ENCODE data around the gene IFIT2.
"Not testable (repeated sequence)": the region's sequence is repeated elsewhere in the genome, so short reads cannot be mapped to it uniquely, and the experiment has no call there.

IFIT2 gene

GRCh38 chr10:89331487-89332122 is 29.8 kb downstream of the IFIT2 start:
- not testable (repeated sequence) for H3K27me3 ChIP-seq (ENCODE audit: control insufficient read depth, insufficient read depth, low read length)

GRCh38 chr10:89332123-89332633 is 30.3 kb downstream of the IFIT2 start:
- no peaks in the 10 kb centered on the region for H3K9me3 ChIP-seq (ENCODE audit: control insufficient read depth, low read depth, low read length)
- H3K9ac ChIP-seq (ENCODE audit: low read length) = no peak overlapping the region
- no peak overlapping the region for H3K4me3 ChIP-seq (ENCODE audit: low read length)
- H3K4me1 ChIP-seq (ENCODE audit: control insufficient read depth, low read depth, low read length) = peaks cover 40% of the 10 kb centered on the region
- peak overlapping the region; percentile 18 for H3K27ac ChIP-seq (ENCODE audit: low read length)
- no peaks in the 10 kb centered on the region for H3K27me3 ChIP-seq (ENCODE audit: control insufficient read depth, insufficient read depth, low read length)
- no peaks in the 10 kb centered on the region for H3K36me3 ChIP-seq (ENCODE audit: control insufficient read depth, low read depth, low read length)

More at GRCh38 chr10:89331487-89332122, 29.8 kb downstream of the IFIT2 start:
- H3K4me3 ChIP-seq (ENCODE audit: low read length); H3K9me3 ChIP-seq (ENCODE audit: control insufficient read depth, low read depth, low read length); H3K36me3 ChIP-seq (ENCODE audit: control insufficient read depth, low read depth, low read length); H3K9ac ChIP-seq (ENCODE audit: low read length); H3K27ac ChIP-seq (ENCODE audit: low read length): not testable (repeated sequence)
- peaks cover 40% of the 10 kb centered on the region for H3K4me1 ChIP-seq (ENCODE audit: control insufficient read depth, low read depth, low read length)

- Histone ChIP-seq H3K27ac (ENCODE audit: low read length) (no peak overlapping the region), H3K36me3 (ENCODE audit: control insufficient read depth, low read depth, low read length) (no peaks in the 10 kb centered on the region), H3K4me1 (ENCODE audit: control insufficient read depth, low read depth, low read length) (peaks cover 21% of the 10 kb centered on the region), H3K4me3 (ENCODE audit: low read length) (no peak overlapping the region), H3K9me3 (ENCODE audit: control insufficient read depth, low read depth, low read length) (no peaks in the 10 kb centered on the region), H3K27me3 (ENCODE audit: control insufficient read depth, insufficient read depth, low read length) (no peaks in the 10 kb centered on the region), H3K9ac (ENCODE audit: low read length) (no peak overlapping the region)
Measured at GRCh38 chr10:89335226-89335625, 33.4 kb downstream of the IFIT2 start.

- H3K4me3 ChIP-seq (ENCODE audit: low read length) = no peak overlapping the region
- H3K4me1 ChIP-seq (ENCODE audit: control insufficient read depth, low read depth, low read length) = peaks cover 21% of the 10 kb centered on the region
- H3K9ac ChIP-seq (ENCODE audit: low read length) = no peak overlapping the region
- no peaks in the 10 kb centered on the region for H3K9me3 ChIP-seq (ENCODE audit: control insufficient read depth, low read depth, low read length)
- H3K36me3 ChIP-seq (ENCODE audit: control insufficient read depth, low read depth, low read length) = no peaks in the 10 kb centered on the region
- no peaks in the 10 kb centered on the region for H3K27me3 ChIP-seq (ENCODE audit: control insufficient read depth, insufficient read depth, low read length)
- no peak overlapping the region for H3K27ac ChIP-seq (ENCODE audit: low read length)
Measured at GRCh38 chr10:89336241-89336640, 34.4 kb downstream of the IFIT2 start.

- Histone ChIP-seq H3K27me3 (ENCODE audit: control insufficient read depth, insufficient read depth, low read length) (no peaks in the 10 kb centered on the region), H3K4me3 (ENCODE audit: low read length) (no peak overlapping the region), H3K36me3 (ENCODE audit: control insufficient read depth, low read depth, low read length) (no peaks in the 10 kb centered on the region), H3K27ac (ENCODE audit: low read length) (no peak overlapping the region), H3K4me1 (ENCODE audit: control insufficient read depth, low read depth, low read length) (peaks cover 17% of the 10 kb centered on the region), H3K9me3 (ENCODE audit: control insufficient read depth, low read depth, low read length) (no peaks in the 10 kb centered on the region), H3K9ac (ENCODE audit: low read length) (no peak overlapping the region)
Measured at GRCh38 chr10:89337484-89337883, 35.6 kb downstream of the IFIT2 start.

GRCh38 chr10:89338713-89339112 is 36.9 kb downstream of the IFIT2 start:
- no peaks in the 10 kb centered on the region for H3K27me3 ChIP-seq (ENCODE audit: control insufficient read depth, insufficient read depth, low read length)
- no peak overlapping the region for H3K27ac ChIP-seq (ENCODE audit: low read length)
- no peaks in the 10 kb centered on the region for H3K36me3 ChIP-seq (ENCODE audit: control insufficient read depth, low read depth, low read length)
- no peak overlapping the region for H3K4me3 ChIP-seq (ENCODE audit: low read length)
- H3K9me3 ChIP-seq (ENCODE audit: control insufficient read depth, low read depth, low read length) = no peaks in the 10 kb centered on the region
- no peak overlapping the region for H3K9ac ChIP-seq (ENCODE audit: low read length)
- H3K4me1 ChIP-seq (ENCODE audit: control insufficient read depth, low read depth, low read length) = peaks cover 13% of the 10 kb centered on the region

- Histone ChIP-seq H3K27me3 (ENCODE audit: control insufficient read depth, insufficient read depth, low read length) (no peaks in the 10 kb centered on the region), H3K4me3 (ENCODE audit: low read length) (no peak overlapping the region), H3K9ac (ENCODE audit: low read length) (no peak overlapping the region), H3K4me1 (ENCODE audit: control insufficient read depth, low read depth, low read length) (peaks cover 12% of the 10 kb centered on the region), H3K27ac (ENCODE audit: low read length) (no peak overlapping the region), H3K9me3 (ENCODE audit: control insufficient read depth, low read depth, low read length) (no peaks in the 10 kb centered on the region), H3K36me3 (ENCODE audit: control insufficient read depth, low read depth, low read length) (no peaks in the 10 kb centered on the region)
Measured at GRCh38 chr10:89339875-89340274, 38.0 kb downstream of the IFIT2 start.

GRCh38 chr10:89341649-89342048 is 39.8 kb downstream of the IFIT2 start:
- no peaks in the 10 kb centered on the region for H3K36me3 ChIP-seq (ENCODE audit: control insufficient read depth, low read depth, low read length)
- no peak overlapping the region for H3K4me3 ChIP-seq (ENCODE audit: low read length)
- H3K9ac ChIP-seq (ENCODE audit: low read length) = no peak overlapping the region
- no peaks in the 10 kb centered on the region for H3K9me3 ChIP-seq (ENCODE audit: control insufficient read depth, low read depth, low read length)
- no peaks in the 10 kb centered on the region for H3K27me3 ChIP-seq (ENCODE audit: control insufficient read depth, insufficient read depth, low read length)
- H3K4me1 ChIP-seq (ENCODE audit: control insufficient read depth, low read depth, low read length) = peaks cover 24% of the 10 kb centered on the region
- no peak overlapping the region for H3K27ac ChIP-seq (ENCODE audit: low read length)

GRCh38 chr10:89342206-89342958 is 40.5 kb downstream of the IFIT2 start:
- Histone ChIP-seq H3K27me3 (ENCODE audit: control insufficient read depth, insufficient read depth, low read length) (no peaks in the 10 kb centered on the region), H3K4me3 (ENCODE audit: low read length) (no peak overlapping the region), H3K4me1 (ENCODE audit: control insufficient read depth, low read depth, low read length) (peaks cover 31% of the 10 kb centered on the region), H3K9ac (ENCODE audit: low read length) (no peak overlapping the region), H3K9me3 (ENCODE audit: control insufficient read depth, low read depth, low read length) (no peaks in the 10 kb centered on the region), H3K27ac (ENCODE audit: low read length) (no peak overlapping the region), H3K36me3 (ENCODE audit: control insufficient read depth, low read depth, low read length) (no peaks in the 10 kb centered on the region)

GRCh38 chr10:89343089-89343767 is 41.4 kb downstream of the IFIT2 start:
- Histone ChIP-seq H3K9ac (ENCODE audit: low read length) (no peak overlapping the region), H3K4me1 (ENCODE audit: control insufficient read depth, low read depth, low read length) (peaks cover 40% of the 10 kb centered on the region), H3K27me3 (ENCODE audit: control insufficient read depth, insufficient read depth, low read length) (no peaks in the 10 kb centered on the region), H3K9me3 (ENCODE audit: control insufficient read depth, low read depth, low read length) (no peaks in the 10 kb centered on the region), H3K36me3 (ENCODE audit: control insufficient read depth, low read depth, low read length) (no peaks in the 10 kb centered on the region), H3K27ac (ENCODE audit: low read length) (no peak overlapping the region), H3K4me3 (ENCODE audit: low read length) (no peak overlapping the region)

- Histone ChIP-seq H3K9ac (ENCODE audit: low read length) (no peak overlapping the region), H3K36me3 (ENCODE audit: control insufficient read depth, low read depth, low read length) (no peaks in the 10 kb centered on the region), H3K9me3 (ENCODE audit: control insufficient read depth, low read depth, low read length) (no peaks in the 10 kb centered on the region), H3K4me1 (ENCODE audit: control insufficient read depth, low read depth, low read length) (peaks cover 48% of the 10 kb centered on the region), H3K4me3 (ENCODE audit: low read length) (no peak overlapping the region), H3K27ac (ENCODE audit: low read length) (no peak overlapping the region), H3K27me3 (ENCODE audit: control insufficient read depth, insufficient read depth, low read length) (no peaks in the 10 kb centered on the region)
Measured at GRCh38 chr10:89344156-89344555, 42.3 kb downstream of the IFIT2 start.

Measured in iPS-18a (cell line).